ENCODE data around the gene NAPA.

DNA sequence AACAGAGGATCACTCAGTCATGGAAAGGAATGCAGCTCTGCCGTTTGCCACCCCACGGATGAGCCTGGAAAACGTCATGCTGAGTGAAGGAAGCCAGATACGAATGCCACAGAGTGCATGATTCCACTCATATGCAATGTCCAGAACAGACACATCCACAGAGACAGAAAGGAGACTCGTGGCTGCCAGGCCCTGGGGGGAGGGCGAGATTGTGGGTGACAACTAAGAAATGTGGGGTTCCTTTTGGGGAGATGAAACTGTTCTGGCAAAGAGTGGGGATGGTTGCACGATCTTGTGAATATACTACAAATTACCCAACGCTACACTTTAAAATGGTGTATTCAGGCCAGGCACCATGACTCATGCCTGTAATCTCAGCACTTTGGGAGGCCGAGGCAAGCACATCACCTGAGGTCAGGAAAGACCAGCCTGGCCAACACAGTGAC, 27.2 kb upstream of the NAPA start:
- TF ChIP-seq, protein P1, sequence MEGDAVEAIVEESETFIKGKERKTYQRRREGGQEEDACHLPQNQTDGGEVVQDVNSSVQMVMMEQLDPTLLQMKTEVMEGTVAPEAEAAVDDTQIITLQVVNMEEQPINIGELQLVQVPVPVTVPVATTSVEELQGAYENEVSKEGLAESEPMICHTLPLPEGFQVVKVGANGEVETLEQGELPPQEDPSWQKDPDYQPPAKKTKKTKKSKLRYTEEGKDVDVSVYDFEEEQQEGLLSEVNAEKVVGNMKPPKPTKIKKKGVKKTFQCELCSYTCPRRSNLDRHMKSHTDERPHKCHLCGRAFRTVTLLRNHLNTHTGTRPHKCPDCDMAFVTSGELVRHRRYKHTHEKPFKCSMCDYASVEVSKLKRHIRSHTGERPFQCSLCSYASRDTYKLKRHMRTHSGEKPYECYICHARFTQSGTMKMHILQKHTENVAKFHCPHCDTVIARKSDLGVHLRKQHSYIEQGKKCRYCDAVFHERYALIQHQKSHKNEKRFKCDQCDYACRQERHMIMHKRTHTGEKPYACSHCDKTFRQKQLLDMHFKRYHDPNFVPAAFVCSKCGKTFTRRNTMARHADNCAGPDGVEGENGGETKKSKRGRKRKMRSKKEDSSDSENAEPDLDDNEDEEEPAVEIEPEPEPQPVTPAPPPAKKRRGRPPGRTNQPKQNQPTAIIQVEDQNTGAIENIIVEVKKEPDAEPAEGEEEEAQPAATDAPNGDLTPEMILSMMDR (IDR thresholded peaks at IDR 0.05; ENCODE audit: insufficient read depth, low read depth, low read length), result no peak
- TF ChIP-seq EZH2 (IDR thresholded peaks at IDR 0.05; ENCODE audit: insufficient read depth, low read length), result no peak
